Endothelial cell of umbilical vein (primary cell): Measurements from ENCODE around the gene MPND. TPM values are rescaled to one million over a fixed set of nuclear protein-coding genes. Genes with fewer than 3 reads are reported as not detected.

Experiments
- BruUV-seq: library from RNA; stranded (reverse); fragments of 400-500 nt; replicated peaks from 2 replicates; lab custom pipeline; 2021; lab: Mats Ljungman, UMichigan
- CTCF ChIA-PET: fragments of 300-600, 350-600 bp; sonication (Branson Sonifier 250); formaldehyde crosslinking; loops from one replicate; lab custom pipeline; 2021; ENCODE audit warnings: antibody characterized with exemption, inconsistent platforms; lab: Charles Lee
- POLR2A ChIA-PET: fragments of 300-600, 350-600 bp; sonication (Branson Sonifier 250); formaldehyde crosslinking; loops from one replicate; lab custom pipeline; 2021; ENCODE audit warnings: antibody characterized with exemption, inconsistent platforms; lab: Charles Lee
- DNase-seq: peaks from one replicate; pipeline ENCODE4 v3.0.0-alpha.2; 2011; ENCODE audit warnings: low read depth, low spot score
- FAIRE-seq: peaks from 2 replicates; lab custom pipeline; 2011; peaks lifted over from hg19 to GRCh38; lab: Jason Lieb, UNC
- H2AFZ ChIP-seq: 2 replicates; pipeline ENCODE4 v1.6.0; 2012; ENCODE audit warnings: low read depth, low read length, control low read depth, inconsistent platforms
- H3K27ac ChIP-seq: 2 replicates; pipeline ENCODE4 v1.5.1; 2011; ENCODE audit warnings: low read depth, mild to moderate bottlenecking, control low read depth, low read length, moderate library complexity; ENCODE audit not compliant: insufficient read depth
- H3K27me3 ChIP-seq, 2 experiments: 2 replicates each; pipeline versions ENCODE4 v1.6.0 to v1.6.1; 2011; ENCODE audit warnings: low read length in 2 of 2, mixed read lengths in 1 of 2; ENCODE audit not compliant: control insufficient read depth in 2 of 2, insufficient read depth in 2 of 2
- H3K36me3 ChIP-seq, 2 experiments: 2 replicates in 1 of 2; 3 replicates in 1 of 2; pipeline ENCODE4 v1.5.1; 2011; ENCODE audit warnings: low read length in 2 of 2, mild to moderate bottlenecking in 1 of 2, moderate library complexity in 1 of 2; ENCODE audit not compliant: control insufficient read depth in 2 of 2, insufficient read depth in 2 of 2; ENCODE audit errors: extremely low read depth in 1 of 2
- H3K4me1 ChIP-seq: 3 replicates; pipeline ENCODE4 v1.5.1; 2011; ENCODE audit warnings: mild to moderate bottlenecking, low read length; ENCODE audit not compliant: control insufficient read depth, insufficient read depth; ENCODE audit errors: extremely low read depth
- H3K4me2 ChIP-seq: 2 replicates; pipeline ENCODE4 v1.6.1; 2011; ENCODE audit warnings: low read length, control low read depth, mixed read lengths; ENCODE audit not compliant: insufficient read depth
- H3K4me3 ChIP-seq, 3 experiments: fragments of 200-600 bp in 1 of 3; sonication (generic), shearing (Covaris generic) in 1 of 3; replicated peaks in 1 of 3; 2 replicates each; pipeline ENCODE4 v1.5.1; 2011 to 2016; ENCODE audit warnings: control low read depth in 3 of 3, low read length in 3 of 3, mild to moderate bottlenecking in 2 of 3, inconsistent platforms in 1 of 3, low read depth in 1 of 3, moderate library complexity in 1 of 3; ENCODE audit not compliant: insufficient read depth in 1 of 3
- H3K79me2 ChIP-seq: 2 replicates; pipeline ENCODE4 v1.6.0; 2012; ENCODE audit warnings: low read length, inconsistent platforms; ENCODE audit not compliant: control insufficient read depth, insufficient read depth
- H3K9ac ChIP-seq: replicated peaks from 2 replicates; pipeline ENCODE3; 2011; ENCODE audit warnings: low read length, control low read depth; ENCODE audit not compliant: insufficient read depth; ENCODE audit errors: extremely low read depth
- H3K9me1 ChIP-seq: replicated peaks from 3 replicates; pipeline ENCODE4 v1.6.0; 2011; ENCODE audit warnings: mild to moderate bottlenecking, low read length; ENCODE audit not compliant: control insufficient read depth, insufficient read depth; ENCODE audit errors: extremely low read depth
- H3K9me3 ChIP-seq: replicated peaks from 2 replicates; pipeline ENCODE4 v1.5.1; 2012; ENCODE audit warnings: low read length, inconsistent platforms; ENCODE audit not compliant: control insufficient read depth, insufficient read depth
- H4K20me1 ChIP-seq: replicated peaks from 2 replicates; pipeline ENCODE3; 2011; ENCODE audit warnings: mild to moderate bottlenecking, low read length; ENCODE audit not compliant: control insufficient read depth, insufficient read depth; ENCODE audit errors: extremely low read depth
- EZH2 ChIP-seq: IDR thresholded peaks from 2 replicates; pipeline ENCODE4 v1.6.1; 2012; ENCODE audit warnings: borderline replicate concordance, low read depth, mild to moderate bottlenecking, moderate library complexity, low read length, inconsistent platforms; ENCODE audit not compliant: severe bottlenecking
- FOS ChIP-seq: IDR thresholded peaks from 2 replicates; pipeline ENCODE4 v1.6.1; 2011; ENCODE audit warnings: mild to moderate bottlenecking, low read length, moderate library complexity, borderline replicate concordance; ENCODE audit not compliant: insufficient read depth
- GATA2 ChIP-seq: IDR thresholded peaks from 2 replicates; pipeline ENCODE4 v1.7.0; 2011; ENCODE audit warnings: low read depth, mild to moderate bottlenecking, moderate library complexity, mixed read lengths, low read length; ENCODE audit not compliant: insufficient read length, insufficient read depth
- JUN ChIP-seq: IDR thresholded peaks from 2 replicates; pipeline ENCODE4 v1.6.1; 2011; ENCODE audit warnings: borderline replicate concordance, low read depth; ENCODE audit not compliant: insufficient read length, insufficient read depth
- MYC ChIP-seq: IDR thresholded peaks from one replicate; pipeline ENCODE4 v1.6.1; 2011; ENCODE audit warnings: mild to moderate bottlenecking, low read depth, low read length
- POLR2A ChIP-seq: IDR thresholded peaks from 2 replicates; pipeline ENCODE4 v1.6.1; 2012; ENCODE audit warnings: low read depth, mild to moderate bottlenecking, control low read depth, low read length
- POLR2AphosphoS5 ChIP-seq: IDR thresholded peaks from 2 replicates; pipeline ENCODE4 v1.6.1; 2012; ENCODE audit warnings: low read depth, mild to moderate bottlenecking, control low read depth, low read length, moderate library complexity; ENCODE audit not compliant: insufficient read depth
- dilution Hi-C: fragments of 300-500 bp; cut with MboI; formaldehyde crosslinking; loops from one replicate; pipeline ENCODE4 v1.15.0; 2019; ENCODE audit warnings: low sequenced_read_pairs; ENCODE audit not compliant: extremely low pct_ligation_motif_present
- intact Hi-C: fragments of 100-400 bp; cut with micrococcal nuclease; formaldehyde crosslinking; loops from one replicate; pipeline ENCODE4 v1.10.0; 2022
- polyA plus RNA-seq, 4 experiments: library from polyadenylated mRNA; depleted of rRNA in 3 of 4; stranded (reverse) in 3 of 4; unstranded in 1 of 4; fragments of >200 nt; gene quantifications; 2 replicates each; pipeline versions ENCODE4 v1.2.1 to v1.2.3, GENCODE V29; 2011 to 2012; ENCODE audit warnings: missing spikeins in 1 of 4
- total RNA-seq: library from RNA; stranded (reverse); gene quantifications from 2 replicates; pipeline ENCODE4 v1.2.3, GENCODE V29; 2021
- TF ChIP-seq, protein P1 (sequence below): IDR thresholded peaks from 2 replicates; pipeline ENCODE4 v1.6.1; 2011; ENCODE audit not compliant: insufficient read depth, insufficient read length
- TF ChIP-seq, protein P2 (sequence below), 2 donors: IDR thresholded peaks; 1 replicate in 1 of 2; 2 replicates in 1 of 2; pipeline ENCODE4 v1.5.1; 2011; ENCODE audit warnings: low read length in 2 of 2, mild to moderate bottlenecking in 2 of 2, moderate library complexity in 2 of 2, control low read depth in 1 of 2, inconsistent platforms in 1 of 2, low read depth in 1 of 2; ENCODE audit not compliant: insufficient read depth in 1 of 2; ENCODE audit errors: extremely low read depth in 1 of 2

Gene MPND
- total and polyA plus RNA-seq, 2 donors (not counting 3 experiments of a cell fraction or from before 2014, with no cell fraction given) = 14.8 to 21.1 TPM

DNA sequence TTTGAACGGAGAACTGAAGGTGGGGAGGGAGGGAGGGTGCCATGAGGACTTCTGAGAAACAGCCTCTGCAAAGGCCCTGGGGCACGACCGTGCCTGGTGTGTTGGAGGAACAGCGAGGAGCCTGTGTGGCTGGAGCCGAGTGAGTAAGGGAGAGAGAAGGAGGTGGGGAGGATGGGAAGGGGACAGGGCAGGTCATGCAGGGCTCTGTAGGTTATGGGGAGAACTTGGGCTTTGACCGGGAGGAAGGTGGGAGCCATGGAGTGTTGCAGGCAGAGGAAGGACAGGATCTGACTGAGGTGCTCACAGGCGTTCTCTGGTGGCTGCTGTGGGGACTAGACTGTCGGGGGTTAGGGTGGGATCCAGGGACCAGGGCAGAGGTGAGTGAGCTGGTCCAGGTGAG, 6.7 kb downstream of the MPND start:
- Histone ChIP-seq H3K27ac (no peak overlapping the region), H3K9ac (no peak overlapping the region), H3K27me3 (no peaks in the 10 kb centered on the region), H3K4me3 (no peak overlapping the region), H3K9me3 (no peaks in the 10 kb centered on the region), H4K20me1 (no peaks in the 10 kb centered on the region), H2AFZ (no peak overlapping the region), H3K4me2 (no peak overlapping the region), H3K79me2 (no peaks in the 10 kb centered on the region), H3K9me1 (no peaks in the 10 kb centered on the region), H3K4me1 (no peaks in the 10 kb centered on the region), H3K36me3 (peaks cover 2 to 4% of the 10 kb centered on the region in 2 experiments)
- no peak for FAIRE-seq
- no peak for DNase-seq
- POLR2A ChIA-PET = no interaction called here
- CTCF ChIA-PET = no interaction called here
- TF ChIP-seq, protein P1, sequence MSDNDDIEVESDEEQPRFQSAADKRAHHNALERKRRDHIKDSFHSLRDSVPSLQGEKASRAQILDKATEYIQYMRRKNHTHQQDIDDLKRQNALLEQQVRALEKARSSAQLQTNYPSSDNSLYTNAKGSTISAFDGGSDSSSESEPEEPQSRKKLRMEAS = no peak
- no peak for TF ChIP-seq FOS
- intact Hi-C loops (no loop called here), dilution Hi-C loops (no loop called here)
- BruUV-seq = no TSS peak

DNA sequence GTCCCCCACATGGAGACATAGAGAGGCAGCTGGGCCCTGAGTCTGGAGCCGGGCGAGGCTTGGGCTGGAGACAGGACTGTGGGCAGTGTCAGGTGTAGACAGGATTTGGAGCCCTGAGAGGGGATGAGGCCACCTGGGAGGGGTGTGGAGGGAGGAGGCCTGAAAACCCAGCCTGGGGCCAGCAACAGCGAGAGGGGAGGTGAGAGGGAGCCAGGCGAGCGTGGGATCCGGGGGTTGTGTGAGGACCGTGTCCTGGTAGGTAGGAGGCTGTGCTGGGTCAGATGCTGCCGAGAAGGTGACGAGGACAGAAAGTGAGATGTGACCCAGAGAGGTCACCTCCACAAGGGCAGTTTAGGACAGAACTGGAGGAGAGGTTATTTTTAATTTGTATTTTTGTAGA, 7.4 kb downstream of the MPND start:
- Histone ChIP-seq H3K4me1 (no peaks in the 10 kb centered on the region), H3K27ac (no peak overlapping the region), H3K9me1 (no peaks in the 10 kb centered on the region), H3K9me3 (no peaks in the 10 kb centered on the region), H4K20me1 (no peaks in the 10 kb centered on the region), H3K36me3 (peaks cover 2 to 3% of the 10 kb centered on the region in 2 experiments), H3K27me3 (no peaks in the 10 kb centered on the region), H3K9ac (no peak overlapping the region), H3K4me2 (no peak overlapping the region), H3K79me2 (no peaks in the 10 kb centered on the region), H2AFZ (no peak overlapping the region), H3K4me3 (no peak overlapping the region)
- no peak for TF ChIP-seq EZH2
- no peak for TF ChIP-seq JUN
- no peak for TF ChIP-seq POLR2AphosphoS5
- TF ChIP-seq FOS = no peak
- TF ChIP-seq, protein P1 = no peak
- no peak for TF ChIP-seq POLR2A
- TF ChIP-seq, protein P2, sequence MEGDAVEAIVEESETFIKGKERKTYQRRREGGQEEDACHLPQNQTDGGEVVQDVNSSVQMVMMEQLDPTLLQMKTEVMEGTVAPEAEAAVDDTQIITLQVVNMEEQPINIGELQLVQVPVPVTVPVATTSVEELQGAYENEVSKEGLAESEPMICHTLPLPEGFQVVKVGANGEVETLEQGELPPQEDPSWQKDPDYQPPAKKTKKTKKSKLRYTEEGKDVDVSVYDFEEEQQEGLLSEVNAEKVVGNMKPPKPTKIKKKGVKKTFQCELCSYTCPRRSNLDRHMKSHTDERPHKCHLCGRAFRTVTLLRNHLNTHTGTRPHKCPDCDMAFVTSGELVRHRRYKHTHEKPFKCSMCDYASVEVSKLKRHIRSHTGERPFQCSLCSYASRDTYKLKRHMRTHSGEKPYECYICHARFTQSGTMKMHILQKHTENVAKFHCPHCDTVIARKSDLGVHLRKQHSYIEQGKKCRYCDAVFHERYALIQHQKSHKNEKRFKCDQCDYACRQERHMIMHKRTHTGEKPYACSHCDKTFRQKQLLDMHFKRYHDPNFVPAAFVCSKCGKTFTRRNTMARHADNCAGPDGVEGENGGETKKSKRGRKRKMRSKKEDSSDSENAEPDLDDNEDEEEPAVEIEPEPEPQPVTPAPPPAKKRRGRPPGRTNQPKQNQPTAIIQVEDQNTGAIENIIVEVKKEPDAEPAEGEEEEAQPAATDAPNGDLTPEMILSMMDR (IDR thresholded peaks at IDR 0.05; ENCODE audit: extremely low read depth in 1 of 2, insufficient read depth in 1 of 2, low read depth in 1 of 2, low read length in 2 of 2) = no peak
- no peak for TF ChIP-seq GATA2
- no peak for TF ChIP-seq MYC
- CTCF ChIA-PET = no interaction called here
- dilution Hi-C loops = no loop called here
- FAIRE-seq (no peak), DNase-seq (no peak)
- intact Hi-C loops = no loop called here
- no TSS peak for BruUV-seq
- POLR2A ChIA-PET = no interaction called here
